ENCODE data around the gene PNPLA3. TPM values are rescaled to one million over a fixed set of nuclear protein-coding genes. Genes with fewer than 3 reads are reported as not detected.

PNPLA3 gene
- total RNA-seq, 2 experiments from 2014 or later: 0.58 to 0.70 TPM

DNA sequence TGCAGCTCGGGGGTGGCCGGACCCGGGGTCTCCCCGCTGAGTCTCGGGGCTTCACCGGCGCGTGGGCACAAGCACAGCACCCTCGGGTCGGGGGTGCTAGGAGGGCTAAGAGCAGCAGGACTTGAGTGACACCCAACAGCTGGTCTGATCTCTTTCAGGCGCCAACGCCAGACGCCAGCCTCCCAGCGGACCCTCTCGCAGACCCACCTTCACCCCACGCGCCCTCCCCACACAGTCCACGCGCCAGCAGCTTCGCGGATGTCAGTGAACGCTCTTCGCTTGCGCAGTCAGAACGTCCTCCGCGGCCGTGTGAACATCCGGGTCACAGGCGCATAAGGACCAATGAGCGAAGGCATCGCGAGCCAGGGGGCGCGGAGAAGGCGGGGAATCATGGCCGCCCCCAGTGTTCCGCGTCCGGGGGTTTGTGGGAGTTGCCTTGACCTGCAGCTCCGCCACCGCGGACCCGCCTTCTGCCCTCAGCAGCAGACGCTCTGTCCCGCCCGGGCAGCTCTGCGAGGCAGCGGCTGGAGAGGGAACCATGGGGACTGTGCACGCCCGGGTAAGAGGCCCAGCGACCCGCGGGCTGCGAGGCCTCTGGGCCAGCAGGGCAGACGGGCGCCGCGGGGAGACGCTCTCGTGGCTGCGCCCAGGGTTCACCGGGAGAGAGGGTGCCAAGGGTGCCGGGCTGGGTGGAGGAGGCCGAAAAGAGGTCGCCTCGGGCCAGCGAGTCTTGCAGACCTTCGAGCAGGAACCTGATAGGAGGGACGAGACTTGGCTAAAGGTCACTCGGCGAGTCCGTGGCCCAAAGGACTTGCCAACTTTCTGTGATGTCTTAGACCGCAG lies 31.7 kb downstream of the PNPLA3 start, which contains the start of gene SAMM50:
TSS of gene SAMM50 (plus strand) at position 403 of the 843 bp plus-strand sequence. CDS start at position 539, 136 bp downstream.
- Mint-ChIP-seq H3K27ac (peak within 1 kb of the TSS; percentile 92), H3K4me1 (ENCODE audit: low read depth) (peaks cover 31% of the 10 kb centered on the region)
- POLR2A ChIA-PET: interaction anchor here (0.7 to 1.7 kb wide), 9 partner anchors 10 to 538 kb away, joined by 3 to 11 read pairs (median 3); no protein-coding TSS in a partner anchor

DNA sequence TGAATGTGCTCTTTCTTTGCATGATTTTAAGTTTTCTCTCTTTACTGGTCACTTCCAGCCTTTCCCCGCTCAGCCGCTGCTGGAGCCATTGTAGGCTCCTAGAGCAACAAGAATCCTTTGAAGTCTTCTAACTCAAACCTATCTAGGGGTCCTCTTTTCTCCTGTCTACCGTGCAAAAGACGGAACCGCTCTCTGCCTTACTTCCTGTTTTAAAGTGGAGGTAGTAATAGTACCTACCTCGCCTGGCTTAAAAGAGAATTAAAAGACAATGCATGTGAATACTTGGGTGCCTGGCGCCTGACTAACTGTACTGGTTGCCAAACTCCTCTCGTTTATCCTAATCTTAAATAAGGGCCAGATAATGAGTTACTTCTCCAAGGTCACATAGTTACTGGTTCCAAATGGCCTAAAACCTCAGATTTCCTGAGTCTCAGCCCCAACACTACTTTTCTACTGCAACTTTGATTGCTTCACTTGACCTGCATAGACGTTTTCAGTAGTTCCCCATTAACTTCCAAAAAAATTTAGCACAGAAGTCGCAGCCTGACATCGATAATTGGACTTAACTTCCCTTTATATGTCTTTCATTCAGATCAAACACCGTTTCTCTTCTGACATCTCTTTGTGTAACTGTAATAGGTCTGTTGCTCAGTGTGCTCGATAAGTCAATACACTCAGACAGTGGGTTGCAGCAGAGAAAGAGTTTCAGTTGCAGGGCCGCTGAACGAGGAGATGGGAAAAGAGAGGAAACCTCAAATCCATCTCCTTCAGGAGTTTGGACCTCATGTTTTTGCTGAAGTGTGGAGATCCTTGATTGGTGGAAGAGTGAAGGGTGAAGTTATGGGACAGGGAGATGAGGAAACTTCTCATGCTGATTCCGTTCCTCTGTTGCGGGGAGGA lies 32.5 kb downstream of the PNPLA3 start:
- Mint-ChIP-seq H3K9me3 (no peaks in the 10 kb centered on the region), H3K27me3 (no peaks in the 10 kb centered on the region), H3K4me3 (peak overlapping the region; percentile 91), H3K4me1 (ENCODE audit: low read depth) (peaks cover 31% of the 10 kb centered on the region), H3K36me3 (ENCODE audit: low read depth) (peaks cover 1% of the 10 kb centered on the region), H3K27ac (peak overlapping the region; percentile 92)
- ChIA-PET POLR2A (interaction anchor here (0.7 to 1.3 kb wide), 3 partner anchors 17 to 61 kb away, joined by 3 read pairs; no protein-coding TSS in a partner anchor), CTCF (interaction anchor here (1.4 to 1.5 kb wide), 2 partner anchors 10 to 37 kb away, joined by 3 to 9 read pairs; no protein-coding TSS in a partner anchor)
- ATAC-seq (peak; percentile 18), DNase-seq (peak; percentile 11)
- TF ChIP-seq, protein P1, sequence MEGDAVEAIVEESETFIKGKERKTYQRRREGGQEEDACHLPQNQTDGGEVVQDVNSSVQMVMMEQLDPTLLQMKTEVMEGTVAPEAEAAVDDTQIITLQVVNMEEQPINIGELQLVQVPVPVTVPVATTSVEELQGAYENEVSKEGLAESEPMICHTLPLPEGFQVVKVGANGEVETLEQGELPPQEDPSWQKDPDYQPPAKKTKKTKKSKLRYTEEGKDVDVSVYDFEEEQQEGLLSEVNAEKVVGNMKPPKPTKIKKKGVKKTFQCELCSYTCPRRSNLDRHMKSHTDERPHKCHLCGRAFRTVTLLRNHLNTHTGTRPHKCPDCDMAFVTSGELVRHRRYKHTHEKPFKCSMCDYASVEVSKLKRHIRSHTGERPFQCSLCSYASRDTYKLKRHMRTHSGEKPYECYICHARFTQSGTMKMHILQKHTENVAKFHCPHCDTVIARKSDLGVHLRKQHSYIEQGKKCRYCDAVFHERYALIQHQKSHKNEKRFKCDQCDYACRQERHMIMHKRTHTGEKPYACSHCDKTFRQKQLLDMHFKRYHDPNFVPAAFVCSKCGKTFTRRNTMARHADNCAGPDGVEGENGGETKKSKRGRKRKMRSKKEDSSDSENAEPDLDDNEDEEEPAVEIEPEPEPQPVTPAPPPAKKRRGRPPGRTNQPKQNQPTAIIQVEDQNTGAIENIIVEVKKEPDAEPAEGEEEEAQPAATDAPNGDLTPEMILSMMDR (IDR thresholded peaks at IDR 0.05): no peak
- intact Hi-C loops (cut with micrococcal nuclease): no loop called here

More for the DNA sequence above, 31.7 kb downstream of the PNPLA3 start, which contains the start of gene SAMM50:
- Mint-ChIP-seq H3K9me3 (no peaks in the 10 kb centered on the region), H3K36me3 (ENCODE audit: low read depth) (peaks cover 1% of the 10 kb centered on the region), H3K27me3 (no peaks in the 10 kb centered on the region), H3K4me3 (peak within 1 kb of the TSS; percentile 91)
- intact Hi-C loops (cut with micrococcal nuclease): no loop called here
- CTCF ChIA-PET: interaction anchor here (1.4 to 1.7 kb wide), 3 partner anchors 10 to 72 kb away, joined by 3 to 13 read pairs (median 6); no protein-coding TSS in a partner anchor
- DNase-seq: peak; percentile 95
- ATAC-seq: peak; percentile 97
- TF ChIP-seq, protein P1 (IDR thresholded peaks at IDR 0.05): no peak

DNA sequence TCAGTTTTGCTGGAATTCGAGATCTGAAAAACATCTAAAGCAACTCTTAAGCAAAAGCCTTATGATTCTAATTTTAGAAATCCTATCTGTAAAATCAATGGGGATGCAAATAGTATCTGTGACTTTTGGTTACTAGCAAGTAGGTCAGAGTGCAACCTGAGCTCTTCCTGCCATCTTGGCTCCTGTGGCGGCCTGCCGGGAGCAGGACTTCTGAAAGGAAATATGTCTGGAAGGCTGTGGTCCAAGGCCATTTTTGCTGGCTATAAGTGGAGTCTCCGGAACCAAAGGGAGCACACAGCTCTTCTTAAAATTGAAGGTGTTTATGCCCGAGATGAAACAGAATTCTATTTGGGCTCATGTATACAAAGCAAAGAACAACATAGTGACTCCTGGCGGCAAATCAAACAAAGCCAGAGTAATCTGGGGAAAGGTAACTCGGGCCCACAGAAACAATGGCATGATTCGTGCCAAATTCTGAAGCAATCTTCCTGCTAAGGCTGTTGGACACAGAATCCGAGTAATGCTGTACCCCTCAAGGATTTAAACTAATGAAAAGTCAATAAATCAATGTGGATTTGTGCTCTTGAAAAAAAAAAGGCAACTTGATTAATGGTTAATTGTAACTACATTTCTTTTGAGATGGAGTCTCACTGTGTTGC lies 33.3 kb downstream of the PNPLA3 start:
- CTCF ChIA-PET: interaction anchor here (1.5 kb wide), 1 partner anchor 11 kb away, joined by 9 read pairs; no protein-coding TSS in a partner anchor

DNA sequence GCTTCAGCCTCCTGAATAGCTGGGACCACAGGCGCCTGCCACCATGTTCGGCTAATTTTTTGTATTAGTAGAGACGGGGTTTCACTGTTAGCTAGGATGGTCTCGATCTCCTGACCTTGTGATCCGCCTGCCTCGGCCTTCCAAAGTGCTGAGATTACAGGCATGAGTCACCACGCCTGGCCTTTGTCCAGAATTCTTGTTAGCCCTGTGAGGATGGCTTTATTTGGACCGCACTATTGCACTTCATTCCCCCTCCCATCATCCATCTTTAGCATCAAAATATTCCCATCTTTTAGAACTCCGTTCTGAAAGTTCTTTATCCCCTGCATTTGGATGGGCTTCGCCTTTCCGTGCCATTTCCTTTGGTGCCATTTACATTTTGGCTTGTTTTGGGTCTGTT lies 34.3 kb downstream of the PNPLA3 start:
- TF ChIP-seq, protein P1 (IDR thresholded peaks at IDR 0.05): no peak
- DNase-seq: no peak
- no peak overlapping the region for H3K27ac Mint-ChIP-seq
- no peaks in the 10 kb centered on the region for H3K9me3 Mint-ChIP-seq
- no peak overlapping the region for H3K4me3 Mint-ChIP-seq
- H3K36me3 Mint-ChIP-seq (ENCODE audit: low read depth): peaks cover 1% of the 10 kb centered on the region
- POLR2A ChIA-PET: no interaction called here
- intact Hi-C loops (cut with micrococcal nuclease): no loop called here
- H3K27me3 Mint-ChIP-seq: no peaks in the 10 kb centered on the region
- peaks cover 31% of the 10 kb centered on the region for H3K4me1 Mint-ChIP-seq (ENCODE audit: low read depth)
- CTCF ChIA-PET: interaction anchor here (0.8 to 1.5 kb wide), 3 partner anchors 12 to 123 kb away, joined by 3 to 9 read pairs (median 3); no protein-coding TSS in a partner anchor
- ATAC-seq: no peak

More for the DNA sequence above, 33.3 kb downstream of the PNPLA3 start:
- POLR2A ChIA-PET: no interaction called here
- intact Hi-C loops (cut with micrococcal nuclease): no loop called here
- no peaks in the 10 kb centered on the region for H3K27me3 Mint-ChIP-seq
- H3K4me3 Mint-ChIP-seq: peak overlapping the region; percentile 91
- DNase-seq (no peak), ATAC-seq (no peak)
- no peaks in the 10 kb centered on the region for H3K9me3 Mint-ChIP-seq
- TF ChIP-seq, protein P1 (IDR thresholded peaks at IDR 0.05): no peak
- H3K36me3 Mint-ChIP-seq (ENCODE audit: low read depth): peaks cover 1% of the 10 kb centered on the region
- H3K27ac Mint-ChIP-seq: no peak overlapping the region
- peaks cover 31% of the 10 kb centered on the region for H3K4me1 Mint-ChIP-seq (ENCODE audit: low read depth)
